ENCODE measurements around the gene GALNT18.

The GALNT18 gene

GRCh38 chr11:11246166-11246565, 375.6 kb downstream of the GALNT18 start:
- DNase-seq (ENCODE audit: low read depth in 1 of 2, low spot score in 1 of 2), result no peak

- no peak for DNase-seq (ENCODE audit: low read depth in 1 of 2, low spot score in 1 of 2)
These were observed 376.4 kb downstream of the GALNT18 start for GRCh38 chr11:11245453-11245852.

- DNase-seq (ENCODE audit: low read depth in 1 of 2, low spot score in 1 of 2), result no peak
These were observed 377.2 kb downstream of the GALNT18 start for GRCh38 chr11:11244470-11245080.

GRCh38 chr11:11243590-11244469, 378.0 kb downstream of the GALNT18 start:
- DNase-seq (ENCODE audit: low read depth in 1 of 2, low spot score in 1 of 2), result no peak

GRCh38 chr11:11243209-11243589, 378.6 kb downstream of the GALNT18 start:
- DNase-seq (ENCODE audit: low read depth in 1 of 2, low spot score in 1 of 2), result no peak

GRCh38 chr11:11241284-11241683, 380.5 kb downstream of the GALNT18 start:
- DNase-seq (ENCODE audit: low read depth in 1 of 2, low spot score in 1 of 2), result no peak

- DNase-seq (ENCODE audit: low read depth in 1 of 2, low spot score in 1 of 2), result no peak
These were observed 381.8 kb downstream of the GALNT18 start for GRCh38 chr11:11239959-11240358.

- no peak for DNase-seq (ENCODE audit: low read depth in 1 of 2, low spot score in 1 of 2)
These were observed 384.6 kb downstream of the GALNT18 start for GRCh38 chr11:11237070-11237832.

GRCh38 chr11:11236498-11237059, 385.2 kb downstream of the GALNT18 start:
- DNase-seq (ENCODE audit: low read depth in 1 of 2, low spot score in 1 of 2), result no peak

- DNase-seq (ENCODE audit: low read depth in 1 of 2, low spot score in 1 of 2), result no peak
These were observed 390.0 kb downstream of the GALNT18 start for GRCh38 chr11:11231763-11232162.

GRCh38 chr11:11230802-11231562, 390.8 kb downstream of the GALNT18 start:
- no peak for DNase-seq (ENCODE audit: low read depth in 1 of 2, low spot score in 1 of 2)

- no peak for DNase-seq (ENCODE audit: low read depth in 1 of 2, low spot score in 1 of 2)
These were observed 391.7 kb downstream of the GALNT18 start for GRCh38 chr11:11230087-11230486.

GRCh38 chr11:11229647-11230046, 392.2 kb downstream of the GALNT18 start:
- DNase-seq (ENCODE audit: low read depth in 1 of 2, low spot score in 1 of 2), result no peak

- no peak for DNase-seq (ENCODE audit: low read depth in 1 of 2, low spot score in 1 of 2)
These were observed 394.3 kb downstream of the GALNT18 start for GRCh38 chr11:11227296-11228085.
